Activated CD4-positive, alpha-beta T cell treated with anti-CD3 and anti-CD28 coated beads, Interleukin-2, amount 10 ng/mL, durations not matched to agents 7 days and 5 days (primary cell): Measurements from ENCODE around the gene KLK15. TPM values are rescaled to one million over a fixed set of nuclear protein-coding genes. Genes with fewer than 3 reads are reported as not detected.

Experiments
- CTCF ChIA-PET: fragments of 350-600 bp; sonication (Branson Sonifier 250); formaldehyde crosslinking; loops from one replicate; lab custom pipeline; 2021; ENCODE audit warnings: antibody characterized with exemption; lab: Charles Lee
- POLR2A ChIA-PET: fragments of 350-600 bp; sonication (Branson Sonifier 250); formaldehyde crosslinking; loops from one replicate; lab custom pipeline; 2021; ENCODE audit warnings: antibody characterized with exemption; lab: Charles Lee
- DNase-seq: peaks from one replicate; pipeline ENCODE4 v3.0.0-alpha.2; 2020
- H3K27ac Mint-ChIP-seq: one replicate; pipeline ENCODE4 v1.8.0; 2021; ENCODE audit warnings: mild to moderate bottlenecking, moderate library complexity, mixed read lengths
- H3K27me3 Mint-ChIP-seq: one replicate; pipeline ENCODE4 v1.8.0; 2021; ENCODE audit warnings: mixed read lengths
- H3K36me3 Mint-ChIP-seq: one replicate; pipeline ENCODE4 v1.8.0; 2021; ENCODE audit warnings: low read depth, mixed read lengths
- H3K4me1 Mint-ChIP-seq: one replicate; pipeline ENCODE4 v1.8.0; 2021; ENCODE audit warnings: mixed read lengths
- H3K4me3 Mint-ChIP-seq: one replicate; pipeline ENCODE4 v1.8.0; 2021; ENCODE audit warnings: mild to moderate bottlenecking, moderate library complexity, mixed read lengths
- H3K9me3 Mint-ChIP-seq: one replicate; pipeline ENCODE4 v1.8.0; 2021; ENCODE audit warnings: mixed read lengths
- total RNA-seq, 2 experiments: library from RNA; stranded (reverse); gene quantifications; one replicate each; pipeline ENCODE4 v1.2.3, GENCODE V29; 2021

Gene KLK15
- total RNA-seq, 2 experiments from 2014 or later, result not detected

GRCh38 chr19:50808856-50809255, 24.5 kb downstream of the KLK15 start:
- H3K27me3 Mint-ChIP-seq, result peaks cover 5% of the 10 kb centered on the region
- peaks cover 2% of the 10 kb centered on the region for H3K36me3 Mint-ChIP-seq
- H3K9me3 Mint-ChIP-seq, result peaks cover 3% of the 10 kb centered on the region
- no peak overlapping the region for H3K4me3 Mint-ChIP-seq
- DNase-seq, result no peak
- H3K27ac Mint-ChIP-seq, result no peak overlapping the region
- H3K4me1 Mint-ChIP-seq, result peaks cover 16% of the 10 kb centered on the region
- POLR2A ChIA-PET, result no interaction called here
- CTCF ChIA-PET, result no interaction called here

GRCh38 chr19:50804420-50805272, 28.7 kb downstream of the KLK15 start:
- H3K9me3 Mint-ChIP-seq, result no peaks in the 10 kb centered on the region
- peak overlapping the region; percentile 100 for H3K27ac Mint-ChIP-seq
- H3K4me1 Mint-ChIP-seq, result peaks cover 42% of the 10 kb centered on the region
- no peaks in the 10 kb centered on the region for H3K27me3 Mint-ChIP-seq
- DNase-seq, result peak; percentile 98
- ChIA-PET POLR2A (interaction anchor here (0.7 to 1.0 kb wide), 2 partner anchors 15 to 104 kb away, joined by 3 read pairs; no protein-coding TSS in a partner anchor), CTCF (interaction anchor here (0.5 to 2.6 kb wide), 5 partner anchors 9 to 777 kb away, joined by 3 to 8 read pairs (median 3); no protein-coding TSS in a partner anchor)
- H3K4me3 Mint-ChIP-seq, result peak overlapping the region; percentile 96
- H3K36me3 Mint-ChIP-seq, result peaks cover 27% of the 10 kb centered on the region

- CTCF ChIA-PET, result interaction anchor here (2.6 kb wide), 1 partner anchor 8 kb away, joined by 8 read pairs; no protein-coding TSS in a partner anchor
- peak overlapping the region; percentile 100 for H3K27ac Mint-ChIP-seq
- DNase-seq, result peak; percentile 26
- no peaks in the 10 kb centered on the region for H3K27me3 Mint-ChIP-seq
- POLR2A ChIA-PET, result no interaction called here
- H3K4me3 Mint-ChIP-seq, result peak overlapping the region; percentile 96
- peaks cover 27% of the 10 kb centered on the region for H3K36me3 Mint-ChIP-seq
- no peaks in the 10 kb centered on the region for H3K9me3 Mint-ChIP-seq
- H3K4me1 Mint-ChIP-seq, result peaks cover 42% of the 10 kb centered on the region
Measured at GRCh38 chr19:50803633-50804419, 29.5 kb downstream of the KLK15 start.

- H3K27ac Mint-ChIP-seq, result no peak overlapping the region
- ChIA-PET POLR2A (no interaction called here), CTCF (interaction anchor here (0.6 kb wide), 1 partner anchor 27 kb away, joined by 3 read pairs; no protein-coding TSS in a partner anchor)
- no peak for DNase-seq
- H3K4me3 Mint-ChIP-seq, result no peak overlapping the region
- peaks cover 31% of the 10 kb centered on the region for H3K36me3 Mint-ChIP-seq
- no peaks in the 10 kb centered on the region for H3K9me3 Mint-ChIP-seq
- H3K4me1 Mint-ChIP-seq, result peaks cover 38% of the 10 kb centered on the region
- H3K27me3 Mint-ChIP-seq, result no peaks in the 10 kb centered on the region
Measured at GRCh38 chr19:50801107-50801506, 32.3 kb downstream of the KLK15 start.

- no peak overlapping the region for H3K4me3 Mint-ChIP-seq
- peaks cover 32% of the 10 kb centered on the region for H3K4me1 Mint-ChIP-seq
- ChIA-PET POLR2A (no interaction called here), CTCF (no interaction called here)
- no peaks in the 10 kb centered on the region for H3K27me3 Mint-ChIP-seq
- no peak overlapping the region for H3K27ac Mint-ChIP-seq
- DNase-seq, result no peak
- no peaks in the 10 kb centered on the region for H3K9me3 Mint-ChIP-seq
- H3K36me3 Mint-ChIP-seq, result peaks cover 31% of the 10 kb centered on the region
Measured at GRCh38 chr19:50799547-50799851, 33.9 kb downstream of the KLK15 start.

GRCh38 chr19:50798659-50799546, 34.5 kb downstream of the KLK15 start:
- ChIA-PET CTCF (no interaction called here), POLR2A (no interaction called here)
- peaks cover 30% of the 10 kb centered on the region for H3K4me1 Mint-ChIP-seq
- DNase-seq, result no peak
- H3K4me3 Mint-ChIP-seq, result no peak overlapping the region
- no peaks in the 10 kb centered on the region for H3K9me3 Mint-ChIP-seq
- no peaks in the 10 kb centered on the region for H3K27me3 Mint-ChIP-seq
- H3K36me3 Mint-ChIP-seq, result peaks cover 29% of the 10 kb centered on the region
- H3K27ac Mint-ChIP-seq, result no peak overlapping the region

- Mint-ChIP-seq H3K4me3 (no peak overlapping the region), H3K36me3 (peaks cover 23% of the 10 kb centered on the region), H3K4me1 (peaks cover 23% of the 10 kb centered on the region), H3K27ac (no peak overlapping the region), H3K27me3 (no peaks in the 10 kb centered on the region), H3K9me3 (no peaks in the 10 kb centered on the region)
- ChIA-PET POLR2A (no interaction called here), CTCF (no interaction called here)
- no peak for DNase-seq
Measured at GRCh38 chr19:50797781-50798658, 35.4 kb downstream of the KLK15 start.

GRCh38 chr19:50797429-50797780, 36.0 kb downstream of the KLK15 start:
- no peak overlapping the region for H3K27ac Mint-ChIP-seq
- CTCF ChIA-PET, result no interaction called here
- H3K27me3 Mint-ChIP-seq, result no peaks in the 10 kb centered on the region
- H3K4me3 Mint-ChIP-seq, result no peak overlapping the region
- DNase-seq, result no peak
- peaks cover 18% of the 10 kb centered on the region for H3K36me3 Mint-ChIP-seq
- no peaks in the 10 kb centered on the region for H3K9me3 Mint-ChIP-seq
- POLR2A ChIA-PET, result no interaction called here
- peaks cover 17% of the 10 kb centered on the region for H3K4me1 Mint-ChIP-seq

- POLR2A ChIA-PET, result no interaction called here
Measured at GRCh38 chr19:50796634-50797428, 36.5 kb downstream of the KLK15 start.

GRCh38 chr19:50796128-50796633, 37.2 kb downstream of the KLK15 start:
- Mint-ChIP-seq H3K36me3 (peaks cover 13% of the 10 kb centered on the region), H3K4me3 (no peak overlapping the region), H3K9me3 (no peaks in the 10 kb centered on the region), H3K27ac (no peak overlapping the region), H3K4me1 (peaks cover 10% of the 10 kb centered on the region), H3K27me3 (no peaks in the 10 kb centered on the region)
- CTCF ChIA-PET, result interaction anchor here (1.7 kb wide), 1 partner anchor 8 kb away, joined by 8 read pairs; no protein-coding TSS in a partner anchor
- POLR2A ChIA-PET, result no interaction called here
- DNase-seq, result no peak

More at GRCh38 chr19:50796634-50797428, 36.5 kb downstream of the KLK15 start:
- Mint-ChIP-seq H3K27ac (no peak overlapping the region), H3K36me3 (peaks cover 14% of the 10 kb centered on the region), H3K4me1 (peaks cover 11% of the 10 kb centered on the region), H3K27me3 (no peaks in the 10 kb centered on the region), H3K9me3 (no peaks in the 10 kb centered on the region), H3K4me3 (no peak overlapping the region)
- CTCF ChIA-PET, result no interaction called here
- DNase-seq, result no peak

- DNase-seq, result no peak
- peaks cover 8% of the 10 kb centered on the region for H3K36me3 Mint-ChIP-seq
- no peak overlapping the region for H3K27ac Mint-ChIP-seq
- H3K9me3 Mint-ChIP-seq, result no peaks in the 10 kb centered on the region
- H3K27me3 Mint-ChIP-seq, result no peaks in the 10 kb centered on the region
- H3K4me3 Mint-ChIP-seq, result no peak overlapping the region
- ChIA-PET POLR2A (no interaction called here), CTCF (interaction anchor here (1.4 to 1.7 kb wide), 2 partner anchors 9 to 12 kb away, joined by 3 to 8 read pairs; no protein-coding TSS in a partner anchor)
- H3K4me1 Mint-ChIP-seq, result peaks cover 6% of the 10 kb centered on the region
Measured at GRCh38 chr19:50795664-50796073, 37.7 kb downstream of the KLK15 start.
